HG03575 (cell line): ENCODE results near the gene SYNE2.
"Not testable (repeated sequence)": the region's sequence is repeated elsewhere in the genome, so short reads cannot be mapped to it uniquely, and the experiment has no call there.

Experiments
- ATAC-seq: cut with Tn5 transposase; IDR thresholded peaks from one replicate; pipeline ENCODE4 v1.9.1; 2021; ENCODE audit not compliant: unreplicated experiment, insufficient number of reproducible peaks, low FRiP score; ENCODE audit errors: extremely low read depth

Gene SYNE2, protein sequence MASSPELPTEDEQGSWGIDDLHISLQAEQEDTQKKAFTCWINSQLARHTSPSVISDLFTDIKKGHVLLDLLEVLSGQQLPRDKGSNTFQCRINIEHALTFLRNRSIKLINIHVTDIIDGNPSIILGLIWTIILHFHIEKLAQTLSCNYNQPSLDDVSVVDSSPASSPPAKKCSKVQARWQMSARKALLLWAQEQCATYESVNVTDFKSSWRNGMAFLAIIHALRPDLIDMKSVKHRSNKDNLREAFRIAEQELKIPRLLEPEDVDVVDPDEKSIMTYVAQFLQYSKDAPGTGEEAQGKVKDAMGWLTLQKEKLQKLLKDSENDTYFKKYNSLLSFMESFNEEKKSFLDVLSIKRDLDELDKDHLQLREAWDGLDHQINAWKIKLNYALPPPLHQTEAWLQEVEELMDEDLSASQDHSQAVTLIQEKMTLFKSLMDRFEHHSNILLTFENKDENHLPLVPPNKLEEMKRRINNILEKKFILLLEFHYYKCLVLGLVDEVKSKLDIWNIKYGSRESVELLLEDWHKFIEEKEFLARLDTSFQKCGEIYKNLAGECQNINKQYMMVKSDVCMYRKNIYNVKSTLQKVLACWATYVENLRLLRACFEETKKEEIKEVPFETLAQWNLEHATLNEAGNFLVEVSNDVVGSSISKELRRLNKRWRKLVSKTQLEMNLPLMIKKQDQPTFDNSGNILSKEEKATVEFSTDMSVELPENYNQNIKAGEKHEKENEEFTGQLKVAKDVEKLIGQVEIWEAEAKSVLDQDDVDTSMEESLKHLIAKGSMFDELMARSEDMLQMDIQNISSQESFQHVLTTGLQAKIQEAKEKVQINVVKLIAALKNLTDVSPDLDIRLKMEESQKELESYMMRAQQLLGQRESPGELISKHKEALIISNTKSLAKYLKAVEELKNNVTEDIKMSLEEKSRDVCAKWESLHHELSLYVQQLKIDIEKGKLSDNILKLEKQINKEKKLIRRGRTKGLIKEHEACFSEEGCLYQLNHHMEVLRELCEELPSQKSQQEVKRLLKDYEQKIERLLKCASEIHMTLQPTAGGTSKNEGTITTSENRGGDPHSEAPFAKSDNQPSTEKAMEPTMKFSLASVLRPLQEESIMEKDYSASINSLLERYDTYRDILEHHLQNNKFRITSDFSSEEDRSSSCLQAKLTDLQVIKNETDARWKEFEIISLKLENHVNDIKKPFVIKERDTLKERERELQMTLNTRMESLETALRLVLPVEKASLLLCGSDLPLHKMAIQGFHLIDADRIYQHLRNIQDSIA (N-terminal part only)

DNA sequence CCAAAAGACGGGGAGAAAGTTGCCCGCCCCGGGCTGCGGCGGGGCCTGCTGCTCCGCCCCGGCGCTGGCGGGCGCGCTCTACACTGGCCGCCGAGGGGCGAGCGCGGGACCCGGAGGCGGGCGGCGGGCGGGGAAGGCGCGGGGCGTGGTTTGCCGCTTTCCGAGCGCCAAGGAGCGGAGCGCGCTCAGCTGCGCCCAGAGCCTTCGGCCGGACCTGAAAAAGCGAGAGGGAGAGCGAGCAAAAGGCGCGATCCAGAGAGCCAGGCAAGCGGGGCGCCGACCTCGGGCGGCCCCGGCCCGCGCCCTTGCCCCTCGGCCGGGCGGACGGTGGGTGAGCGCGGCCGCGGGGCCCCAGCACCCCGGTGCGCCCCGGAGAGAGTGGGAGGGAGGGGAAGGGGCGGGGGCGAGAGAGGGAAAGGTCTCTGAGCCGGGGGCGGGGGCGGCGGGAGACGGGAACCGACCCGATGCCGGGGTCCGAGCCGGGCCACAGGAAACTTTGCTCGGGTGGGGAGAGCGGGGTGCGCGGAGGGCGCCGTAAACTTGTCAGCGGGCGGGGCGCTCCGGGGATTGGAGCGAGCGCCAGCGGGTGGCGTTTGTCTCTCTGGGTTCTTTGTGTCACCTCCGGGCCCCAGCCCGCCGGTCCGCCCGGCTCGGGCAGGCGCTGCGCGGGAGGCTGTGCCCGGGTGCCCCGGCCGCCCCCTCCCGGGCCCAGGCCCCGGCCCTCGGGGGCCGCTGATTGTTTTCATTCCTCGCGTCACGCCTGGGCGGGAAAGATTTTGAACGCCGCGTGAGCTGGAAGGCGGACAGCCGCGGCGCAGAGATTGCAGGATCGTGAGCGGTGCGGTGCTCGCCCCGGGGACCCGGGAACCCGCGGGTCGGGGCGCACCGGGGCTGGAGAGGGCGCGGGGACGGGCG lies at the start of gene SYNE2:
Gene SYNE2, plus strand, starts transcription at position 188 of the 915 bp plus-strand sequence. CDS start 56,145 bp downstream, outside the sequence.
- ATAC-seq, result no peak

GRCh38 chr14:63803221-63803791 lies 49.5 kb upstream of the SYNE2 start:
- not testable (repeated sequence) for ATAC-seq

- ATAC-seq, result not testable (repeated sequence)
Observed at GRCh38 chr14:63806064-63806463, 46.7 kb upstream of the SYNE2 start.

DNA sequence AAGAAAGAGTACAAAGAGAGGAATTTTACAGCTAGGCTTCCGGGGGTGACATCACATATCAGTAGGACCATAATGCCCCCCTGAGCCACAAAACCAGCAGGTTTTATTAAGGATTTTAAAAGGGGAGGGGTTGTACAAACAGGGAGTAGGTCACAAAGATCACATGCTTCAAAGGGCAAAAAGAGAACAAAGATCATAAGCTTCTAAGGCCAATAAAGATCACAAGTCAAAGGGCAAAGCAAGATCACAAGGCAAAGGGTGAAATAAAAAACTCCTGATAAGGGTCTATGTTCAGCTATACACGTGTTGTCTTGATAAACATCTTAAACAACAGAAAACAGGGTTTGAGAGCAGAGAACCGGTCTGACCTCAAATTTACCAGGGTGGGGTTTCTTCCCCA lies 41.1 kb upstream of the SYNE2 start:
- ATAC-seq, result not testable (repeated sequence)

DNA sequence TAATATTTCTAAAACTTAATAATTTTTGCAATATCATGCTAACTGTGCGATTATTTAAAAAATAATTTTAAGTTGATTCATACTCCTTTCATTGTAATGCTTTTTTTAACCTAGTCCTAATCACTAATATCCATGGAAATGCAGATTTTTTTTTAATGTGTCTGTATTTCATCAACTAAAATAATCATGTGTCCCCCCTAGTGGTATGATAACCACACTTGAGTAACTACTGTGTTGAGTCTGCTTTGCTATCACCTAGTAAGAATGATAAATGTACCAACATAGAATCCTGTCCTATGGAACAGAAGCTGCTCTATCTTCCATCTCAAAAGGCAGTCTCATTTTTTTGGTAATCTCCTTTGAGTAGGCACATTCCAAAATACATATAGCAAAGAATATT lies 19.1 kb upstream of the SYNE2 start:
- no peak for ATAC-seq

DNA sequence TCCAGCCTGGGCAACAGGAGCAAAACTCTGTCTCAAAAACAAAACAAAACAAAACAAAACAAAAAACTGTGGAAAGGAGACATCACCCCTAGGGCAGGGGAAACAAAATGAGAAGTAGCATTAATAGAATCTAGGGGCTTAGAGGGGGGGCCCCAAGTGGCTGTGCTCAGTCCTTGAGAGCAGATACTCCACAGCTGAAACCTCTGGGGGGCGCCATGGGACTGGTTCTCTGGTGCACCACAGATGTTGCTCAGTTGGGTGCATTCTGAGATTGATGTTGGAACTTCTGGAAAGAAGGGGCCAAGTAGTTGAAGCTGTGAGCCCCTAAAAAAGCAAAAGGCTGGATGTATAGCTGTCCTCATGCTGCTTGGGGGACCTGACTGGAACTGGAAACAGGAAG lies 11.8 kb upstream of the SYNE2 start:
- no peak for ATAC-seq

DNA sequence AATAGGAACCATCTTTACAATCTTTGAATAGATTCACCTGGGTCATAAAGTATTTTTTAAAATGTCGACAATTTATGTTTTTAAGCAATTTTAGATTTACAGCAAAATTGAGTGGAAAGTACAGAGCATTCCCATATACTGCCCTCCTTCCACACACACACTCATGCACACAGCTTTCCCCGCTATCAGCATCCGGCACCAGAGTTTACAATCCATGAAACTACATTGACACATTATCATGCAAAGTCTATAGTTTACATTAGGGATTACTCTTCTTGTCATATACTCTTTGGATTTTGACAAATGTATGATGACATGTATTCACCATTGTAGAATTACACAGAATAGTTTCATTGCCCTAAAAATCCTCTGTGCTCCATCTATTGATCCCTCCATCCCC lies 9.0 kb upstream of the SYNE2 start:
- no peak for ATAC-seq

DNA sequence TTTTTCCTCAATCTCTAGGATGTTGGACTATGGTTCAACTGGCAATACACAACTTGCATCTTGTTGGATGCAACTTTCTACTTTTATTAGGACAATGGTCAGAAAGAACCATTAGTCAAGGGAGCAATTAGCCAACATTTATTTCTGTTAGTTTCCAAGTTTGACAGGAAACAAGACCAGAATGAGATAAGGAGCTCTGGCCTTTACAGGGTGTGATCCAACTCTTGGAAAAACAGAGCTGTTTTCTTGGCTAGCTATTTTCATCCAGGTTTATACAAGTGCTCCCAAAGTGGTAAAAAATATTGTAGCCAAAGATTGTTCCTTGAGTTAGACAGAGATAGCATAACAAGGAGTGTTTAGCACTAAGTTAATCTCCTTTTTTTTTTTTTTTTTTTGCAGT lies 3.9 kb upstream of the SYNE2 start:
- ATAC-seq, result no peak

DNA sequence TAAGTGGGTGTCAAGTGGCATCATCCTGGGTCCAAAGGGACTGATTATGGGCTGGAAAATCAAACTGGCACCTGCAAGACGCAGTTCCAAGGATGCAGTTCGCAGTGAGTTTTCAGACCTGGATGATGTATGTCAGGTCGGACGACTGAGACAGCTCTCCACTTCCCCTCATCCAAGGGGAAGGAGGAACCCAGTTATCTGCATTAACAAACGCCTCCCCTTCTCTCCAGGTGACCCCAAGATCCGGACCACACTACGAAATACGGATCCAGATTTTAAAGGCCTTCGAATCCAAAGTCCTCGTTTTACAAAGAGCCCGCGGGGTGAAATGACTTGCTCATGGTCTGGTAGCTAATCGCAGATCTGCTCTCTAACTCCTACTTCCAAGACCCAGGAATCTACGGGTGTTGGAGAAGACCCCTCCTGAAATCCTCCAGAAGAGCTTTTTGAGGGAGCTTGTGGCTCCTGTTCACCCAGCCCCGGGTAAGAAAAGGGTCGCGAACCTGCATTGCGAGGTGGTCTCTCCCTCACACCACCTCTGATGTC lies 460 bp upstream of the SYNE2 start:
- no peak for ATAC-seq

GRCh38 chr14:63853831-63854293 lies 1.1 kb downstream of the SYNE2 start:
- ATAC-seq, result no peak

- ATAC-seq, result no peak
Observed at GRCh38 chr14:63854330-63854729, 1.5 kb downstream of the SYNE2 start.

DNA sequence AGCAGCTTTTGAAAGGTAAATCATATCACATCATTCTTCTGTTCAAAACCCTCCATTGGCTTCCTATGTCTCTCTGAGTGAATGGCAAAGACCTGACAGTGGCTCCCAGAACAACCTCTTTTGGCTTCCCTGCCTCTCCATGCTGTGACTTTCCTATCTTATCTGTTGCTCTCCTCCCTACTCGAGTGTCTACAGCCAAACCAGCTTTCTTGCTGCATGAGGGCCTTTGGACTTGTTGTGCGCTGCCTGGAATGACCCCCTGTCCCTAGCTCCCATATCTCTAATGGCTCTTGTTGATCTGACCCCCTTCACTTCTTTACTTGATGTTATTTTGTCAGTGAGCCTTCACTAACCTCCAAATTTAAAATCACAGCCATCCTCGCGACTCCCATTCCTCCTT lies 2.5 kb downstream of the SYNE2 start:
- no peak for ATAC-seq

- ATAC-seq, result no peak
Observed at GRCh38 chr14:63857466-63858030, 4.7 kb downstream of the SYNE2 start.

- ATAC-seq, result no peak
Observed at GRCh38 chr14:63860146-63860545, 7.3 kb downstream of the SYNE2 start.

GRCh38 chr14:63862163-63862562 lies 9.4 kb downstream of the SYNE2 start:
- no peak for ATAC-seq

- ATAC-seq, result no peak
Observed at GRCh38 chr14:63863004-63863403, 10.2 kb downstream of the SYNE2 start.

DNA sequence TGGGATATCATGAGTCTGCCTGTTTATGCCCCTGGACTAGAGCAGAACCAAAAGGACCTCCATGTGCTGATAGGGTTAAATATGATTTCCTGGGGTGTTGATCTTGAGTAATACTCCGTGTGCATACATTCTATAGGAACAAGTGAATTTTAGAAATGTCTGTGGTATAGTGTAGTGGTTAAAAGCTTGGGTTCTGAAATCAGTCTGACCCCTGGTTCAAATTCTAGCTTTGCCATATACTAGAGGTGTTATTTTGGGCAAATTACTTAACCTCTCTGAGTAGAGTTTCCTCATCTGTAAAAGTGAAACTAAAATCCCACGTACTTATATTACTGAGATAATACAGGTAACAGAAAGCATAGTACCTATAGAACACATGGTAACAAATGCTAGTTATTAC lies 12.0 kb downstream of the SYNE2 start:
- ATAC-seq, result not testable (repeated sequence)
